D341Med (cell line): ENCODE data around the gene LPIN3.

Experiments
- DNase-seq: peaks from one replicate; pipeline ENCODE4 v3.0.0; 2012; ENCODE audit warnings: low spot score

Gene LPIN3

DNA sequence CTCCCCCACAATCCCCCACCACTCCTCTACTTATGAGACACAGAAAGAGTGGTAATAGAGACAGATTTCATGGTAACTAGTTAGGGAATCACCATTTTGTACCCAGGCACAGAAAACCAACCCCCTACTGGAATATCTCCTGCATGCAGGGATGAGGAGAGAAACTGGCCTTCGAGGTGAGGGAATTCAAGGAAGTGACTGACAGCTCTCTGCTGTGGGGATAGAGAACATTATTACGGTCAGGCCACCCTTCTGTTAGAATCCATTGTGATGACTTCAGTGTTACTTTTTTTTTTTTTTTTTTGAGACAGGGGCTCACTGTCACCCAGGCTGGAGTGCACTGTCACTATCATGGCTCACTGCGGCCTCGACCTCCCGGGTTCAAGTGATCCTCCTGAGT is 13.4 kb upstream of the LPIN3 start:
- no peak for DNase-seq

- DNase-seq: no peak
Observed at GRCh38 chr20:41329435-41330342, 10.9 kb upstream of the LPIN3 start.

- no peak for DNase-seq
Observed at GRCh38 chr20:41330343-41330720, 10.3 kb upstream of the LPIN3 start.

DNA sequence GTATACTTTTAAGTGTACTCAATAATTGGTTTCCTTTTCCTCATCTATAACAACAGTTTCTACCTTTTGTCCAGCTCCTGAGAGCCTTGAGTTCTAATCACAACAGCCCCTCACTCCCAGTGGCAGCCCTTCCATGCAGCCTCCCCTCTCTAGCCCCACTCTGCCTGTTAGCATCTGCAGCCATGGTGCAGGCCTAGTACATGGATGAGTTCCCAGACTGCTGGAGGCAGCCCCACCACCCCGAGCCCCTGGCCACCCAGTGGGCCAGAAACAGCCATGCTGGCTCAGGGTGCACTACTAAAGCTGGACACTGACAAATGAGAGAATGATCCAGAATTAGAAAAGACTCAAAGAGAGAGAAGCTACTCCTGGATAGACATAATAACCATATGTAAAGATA is 9.7 kb upstream of the LPIN3 start:
- no peak for DNase-seq

- DNase-seq: no peak
Observed at GRCh38 chr20:41331731-41332130, 8.9 kb upstream of the LPIN3 start.

- DNase-seq: no peak
Observed at GRCh38 chr20:41334036-41334435, 6.6 kb upstream of the LPIN3 start.

DNA sequence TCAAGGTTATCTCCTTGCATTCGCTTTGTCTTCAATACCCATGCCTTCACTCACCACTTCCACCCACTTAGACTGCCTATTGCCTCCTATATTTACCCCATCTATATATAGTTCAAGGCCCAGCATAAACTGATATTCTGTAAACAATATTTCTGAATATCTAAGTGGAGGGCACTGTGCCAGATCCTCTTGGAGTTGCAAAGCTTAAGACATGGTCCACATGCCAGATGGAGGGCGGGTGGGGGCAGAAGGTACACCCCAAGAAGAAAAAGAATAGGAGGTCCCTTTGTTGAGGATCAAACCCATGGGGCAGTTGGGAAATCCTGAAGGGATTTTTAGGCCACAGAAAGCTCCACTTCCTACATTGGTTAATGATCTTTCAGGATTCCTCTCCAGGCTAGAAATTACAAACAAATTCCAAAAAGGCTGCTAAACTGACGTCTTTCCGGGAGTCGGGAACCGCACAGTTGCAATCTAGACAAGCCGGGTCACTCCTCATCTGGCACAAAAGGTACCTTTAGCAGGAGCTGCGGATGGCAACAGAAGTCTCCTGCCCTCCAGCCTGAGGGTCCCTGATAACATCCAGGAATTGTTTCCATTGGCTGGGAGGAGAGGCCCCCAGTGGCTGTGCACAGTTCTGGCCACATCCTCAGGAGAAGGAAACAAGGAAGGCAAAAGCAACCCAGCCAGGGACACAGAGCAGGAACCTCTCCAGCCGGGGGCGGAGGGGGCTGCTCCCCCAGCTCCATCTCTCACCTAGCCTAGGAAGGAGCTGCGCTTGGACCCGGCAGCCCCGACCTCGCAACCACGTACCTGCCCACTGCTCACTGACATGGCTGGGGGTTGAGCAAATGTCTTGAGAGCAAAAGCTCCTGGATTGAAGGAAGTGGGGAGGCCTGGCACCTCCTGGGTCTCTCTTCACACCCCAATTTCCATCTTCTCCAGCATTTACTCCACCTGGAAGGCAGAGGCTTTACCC is 5.9 kb upstream of the LPIN3 start:
- DNase-seq: no peak

GRCh38 chr20:41335591-41335990 is 5.0 kb upstream of the LPIN3 start:
- no peak for DNase-seq

GRCh38 chr20:41336711-41337492 is 3.7 kb upstream of the LPIN3 start:
- DNase-seq: no peak

- peak; percentile 89 for DNase-seq
Observed at GRCh38 chr20:41339957-41340326, 679 bp upstream of the LPIN3 start.

- DNase-seq: no peak
Observed at GRCh38 chr20:41342474-41343464, 2.1 kb downstream of the LPIN3 start.

GRCh38 chr20:41344477-41344876 is 3.9 kb downstream of the LPIN3 start:
- no peak for DNase-seq

- peak; percentile 7 for DNase-seq
Observed at GRCh38 chr20:41344938-41345728, 4.5 kb downstream of the LPIN3 start.

- peak; percentile 26 for DNase-seq
Observed at GRCh38 chr20:41345729-41346067, 5.1 kb downstream of the LPIN3 start.

GRCh38 chr20:41347523-41348429 is 7.2 kb downstream of the LPIN3 start:
- DNase-seq: no peak

DNA sequence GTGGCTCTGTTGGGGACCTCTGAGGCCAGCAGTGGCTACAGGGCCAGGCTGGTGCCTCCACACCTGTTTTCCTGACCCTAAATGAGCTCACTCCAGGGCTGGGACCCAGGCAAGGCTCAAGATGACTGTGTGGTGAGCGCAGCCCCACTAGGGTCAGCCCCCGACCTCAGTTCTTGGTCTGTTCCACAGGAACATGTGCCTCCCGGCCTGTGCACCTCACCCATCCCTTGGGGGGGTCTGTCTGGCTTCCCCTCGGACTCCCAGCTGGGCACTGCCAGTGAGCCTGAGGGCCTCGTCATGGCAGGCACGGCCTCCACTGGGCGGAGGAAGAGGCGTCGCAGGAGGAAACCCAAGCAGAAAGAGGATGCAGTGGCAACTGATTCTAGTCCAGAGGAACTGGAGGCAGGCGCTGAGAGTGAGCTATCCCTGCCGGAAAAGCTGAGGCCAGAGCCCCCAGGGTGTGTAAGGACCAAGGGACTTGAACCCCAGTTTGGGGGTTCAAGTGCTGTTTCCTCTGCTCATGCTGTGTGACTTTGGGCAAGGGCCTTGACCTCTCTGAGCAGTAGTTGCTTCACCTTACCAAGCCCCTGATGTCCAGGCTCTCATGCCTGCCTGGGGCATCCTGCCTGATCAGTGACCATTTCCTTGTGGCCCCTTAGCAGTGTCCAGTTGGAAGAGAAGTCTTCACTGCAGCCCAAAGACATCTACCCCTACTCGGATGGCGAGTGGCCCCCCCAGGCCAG is 8.0 kb downstream of the LPIN3 start:
- no peak for DNase-seq

- DNase-seq: no peak
Observed at GRCh38 chr20:41349266-41349665, 8.6 kb downstream of the LPIN3 start.

GRCh38 chr20:41349943-41350342 is 9.3 kb downstream of the LPIN3 start:
- DNase-seq: no peak
